Measurements from ENCODE around the gene UFSP1.
A peak's percentile ranks its signal among the peaks of the same experiment; 100 is the strongest.

Gene UFSP1

DNA sequence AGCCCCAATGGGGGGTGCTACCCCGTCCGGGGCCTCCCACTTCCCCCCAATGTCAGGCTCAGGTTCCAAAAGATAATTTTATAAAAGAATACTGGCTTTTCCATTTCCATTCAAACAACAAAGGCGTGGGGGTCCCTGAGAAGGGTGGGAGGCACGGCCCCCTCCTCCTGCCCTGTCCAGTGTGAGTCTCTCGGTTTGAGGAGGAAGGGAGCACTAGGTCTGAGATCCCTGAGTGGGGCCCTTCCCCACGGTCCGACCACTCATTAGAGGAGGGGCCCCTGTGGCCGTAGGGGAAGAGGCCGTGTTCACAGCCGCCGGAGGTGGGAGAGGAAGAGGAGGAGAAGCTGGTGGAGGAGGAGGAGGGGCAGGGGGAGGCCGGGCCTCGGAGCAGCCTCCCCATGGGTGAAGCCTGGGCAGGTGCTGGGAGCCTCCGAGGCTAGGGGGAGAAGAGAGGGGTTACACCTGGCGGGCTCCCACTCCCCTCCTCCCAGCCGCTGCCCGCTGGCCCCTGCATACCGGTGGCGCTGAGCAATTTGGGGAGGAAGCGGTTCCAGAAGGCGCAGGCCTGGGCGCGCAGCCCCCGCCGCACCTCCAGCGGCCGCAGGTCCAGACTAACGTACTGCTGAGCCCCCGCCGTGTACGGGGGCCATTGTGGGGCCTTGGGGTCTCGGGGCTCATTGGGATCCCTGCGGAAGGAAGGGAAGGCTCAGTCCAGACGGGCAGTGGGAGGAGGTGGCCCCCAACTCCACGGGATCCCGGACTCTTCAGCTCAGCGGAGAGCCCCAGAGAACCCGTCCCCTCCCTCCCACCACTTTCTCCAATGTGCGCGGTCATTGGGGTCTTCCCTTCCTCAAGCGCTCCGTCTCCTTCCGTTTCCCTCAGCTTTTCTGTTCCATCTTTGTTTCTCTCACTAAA lies 1.4 kb upstream of the UFSP1 start:
- Histone ChIP-seq H4K91ac (ENCODE audit: low read depth, low read length) (peak overlapping the region; percentile 98), H3K4ac (ENCODE audit: low read depth, low read length) (peak overlapping the region; percentile 61), H3K4me3 (ENCODE audit: low read depth, low read length) (peak overlapping the region; percentile 64), H3K79me2 (ENCODE audit: control insufficient read depth, insufficient read depth, low read length, poor library complexity) (peaks cover 17% of the 10 kb centered on the region), H3K79me1 (ENCODE audit: low read length) (peaks cover 24% of the 10 kb centered on the region), H2BK120ac (ENCODE audit: insufficient read depth, low read length, poor library complexity) (peak overlapping the region; percentile 83), H3K27me3 (ENCODE audit: insufficient read depth, low read length) (peaks cover under 1% of the 10 kb centered on the region), H3K4me1 (ENCODE audit: control insufficient read depth in 1 of 2, insufficient read depth in 2 of 2, low read length in 2 of 2) (peaks cover 21 to 40% of the 10 kb centered on the region in 2 experiments), H3K27ac (ENCODE audit: low read depth, low read length) (peak overlapping the region; percentile 98), H3K18ac (ENCODE audit: low read length) (peak overlapping the region; percentile 81), H2AK5ac (ENCODE audit: low read length) (peak overlapping the region; percentile 82), H2AFZ (ENCODE audit: insufficient read depth, low read length, poor library complexity) (peak overlapping the region; percentile 62), H3K9ac (ENCODE audit: low read length) (peak overlapping the region; percentile 57), H4K12ac (ENCODE audit: low read depth, low read length) (peak overlapping the region; percentile 75), H3K23ac (ENCODE audit: low read length) (no peak overlapping the region), H3K14ac (ENCODE audit: low read length) (peak overlapping the region; percentile 79), H3K36me3 (ENCODE audit: control insufficient read depth in 1 of 2, insufficient read depth in 2 of 2, low read length in 2 of 2) (peaks cover 40 to 43% of the 10 kb centered on the region in 2 experiments), H4K8ac (ENCODE audit: low read depth, low read length) (peak overlapping the region; percentile 95), H2BK12ac (ENCODE audit: low read length) (peak overlapping the region; percentile 61), H3K9me3 (ENCODE audit: insufficient read depth, low read depth, low read length) (no peaks in the 10 kb centered on the region), H3K4me2 (ENCODE audit: low read length) (peak overlapping the region; percentile 92), H2BK5ac (ENCODE audit: low read depth, low read length, poor library complexity) (peak overlapping the region; percentile 92)
- no CpG with 5 or more reads among the region's 43 CpGs for WGBS (ENCODE audit: extremely low coverage, insufficient coverage, insufficient read length)
- peak in 1 of 2 donors; percentile 27 for DNase-seq

DNA sequence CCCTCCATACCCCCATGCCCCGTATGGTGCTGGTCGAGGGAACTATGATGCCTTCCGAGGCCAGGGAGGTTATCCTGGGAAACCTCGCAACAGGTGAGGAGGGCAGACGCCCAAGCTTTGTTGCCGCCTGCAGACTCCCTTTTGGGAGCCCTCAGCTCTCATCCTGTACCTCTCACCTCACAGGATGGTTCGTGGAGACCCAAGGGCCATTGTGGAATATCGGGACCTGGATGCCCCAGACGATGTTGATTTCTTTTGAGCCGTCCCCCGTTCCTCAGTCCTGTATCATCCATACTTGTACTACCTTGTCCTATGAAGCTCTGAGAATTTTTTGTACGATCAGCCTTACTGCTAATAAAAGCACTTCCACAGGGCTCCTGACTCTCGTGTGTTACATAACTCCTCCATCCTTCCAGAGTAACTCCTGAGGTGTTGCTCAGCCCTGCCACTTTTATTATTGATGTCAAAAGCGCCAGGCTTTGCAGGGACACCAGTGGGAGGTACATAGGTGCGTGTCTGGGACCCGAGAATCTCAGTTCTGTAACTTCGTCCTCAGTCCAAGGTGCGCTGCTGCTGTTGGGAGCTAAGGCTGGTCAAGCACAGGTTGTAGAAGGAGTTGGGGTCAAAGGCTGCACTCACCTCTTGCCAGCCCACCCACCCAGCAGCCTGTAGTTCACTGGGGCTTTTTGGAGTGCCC lies 1.1 kb downstream of the UFSP1 start:
- no peaks in the 10 kb centered on the region for H3K27me3 ChIP-seq (ENCODE audit: insufficient read depth, low read length)

DNA sequence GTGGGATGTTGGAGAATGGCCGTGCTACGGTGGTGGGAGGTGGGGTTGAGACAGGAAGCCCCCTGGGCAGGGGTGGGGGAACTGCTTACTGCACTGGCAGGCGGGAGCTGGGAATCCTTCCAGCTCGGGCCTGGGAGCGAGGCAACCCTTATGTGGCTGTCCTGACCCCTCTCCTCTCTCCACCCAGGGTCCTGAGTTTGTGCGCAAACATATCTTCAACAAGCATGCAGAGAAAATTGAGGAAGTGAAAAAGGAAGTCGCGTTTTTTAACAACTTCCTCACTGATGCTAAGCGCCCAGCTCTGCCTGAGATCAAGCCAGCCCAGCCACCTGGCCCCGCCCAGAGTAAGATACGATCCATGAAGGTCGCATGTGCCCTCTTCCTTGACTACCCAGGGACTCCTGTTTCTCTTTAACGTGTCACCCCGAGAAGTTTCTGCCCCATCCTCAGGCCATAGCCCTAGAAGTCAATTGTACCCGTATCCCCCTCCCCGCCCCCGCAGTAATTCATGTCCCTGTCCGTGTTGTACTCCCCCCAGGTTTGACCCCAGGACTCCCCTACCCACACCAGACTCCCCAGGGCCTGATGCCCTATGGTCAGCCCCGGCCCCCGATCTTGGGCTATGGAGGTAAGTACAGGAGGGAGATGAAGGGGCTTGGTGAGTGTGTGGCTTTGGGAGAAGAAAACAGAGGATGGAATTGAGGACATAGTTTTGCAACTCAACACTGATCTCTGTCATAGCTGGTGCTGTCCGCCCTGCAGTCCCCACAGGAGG lies 1.8 kb downstream of the UFSP1 start:
- Histone ChIP-seq H2BK12ac (ENCODE audit: low read length) (no peak overlapping the region), H3K4me1 (ENCODE audit: control insufficient read depth in 1 of 2, insufficient read depth in 2 of 2, low read length in 2 of 2) (peaks cover 13 to 25% of the 10 kb centered on the region in 2 experiments), H3K27ac (ENCODE audit: low read depth, low read length) (no peak overlapping the region), H3K18ac (ENCODE audit: low read length) (no peak overlapping the region), H2AFZ (ENCODE audit: insufficient read depth, low read length, poor library complexity) (no peak overlapping the region), H4K91ac (ENCODE audit: low read depth, low read length) (no peak overlapping the region), H4K8ac (ENCODE audit: low read depth, low read length) (no peak overlapping the region), H3K4ac (ENCODE audit: low read depth, low read length) (no peak overlapping the region), H3K79me1 (ENCODE audit: low read length) (peaks cover 24% of the 10 kb centered on the region), H3K79me2 (ENCODE audit: control insufficient read depth, insufficient read depth, low read length, poor library complexity) (peaks cover 17% of the 10 kb centered on the region), H3K36me3 (ENCODE audit: control insufficient read depth in 1 of 2, insufficient read depth in 2 of 2, low read length in 2 of 2) (peaks cover 66 to 68% of the 10 kb centered on the region in 2 experiments), H4K12ac (ENCODE audit: low read depth, low read length) (no peak overlapping the region), H3K14ac (ENCODE audit: low read length) (no peak overlapping the region), H3K23ac (ENCODE audit: low read length) (no peak overlapping the region), H3K9ac (ENCODE audit: low read length) (no peak overlapping the region), H3K27me3 (ENCODE audit: insufficient read depth, low read length) (no peaks in the 10 kb centered on the region), H2BK120ac (ENCODE audit: insufficient read depth, low read length, poor library complexity) (no peak overlapping the region), H3K9me3 (ENCODE audit: insufficient read depth, low read depth, low read length) (no peaks in the 10 kb centered on the region), H2BK5ac (ENCODE audit: low read depth, low read length, poor library complexity) (no peak overlapping the region), H3K4me2 (ENCODE audit: low read length) (no peak overlapping the region), H3K4me3 (ENCODE audit: low read depth, low read length) (no peak overlapping the region), H2AK5ac (ENCODE audit: low read length) (no peak overlapping the region)
- peak in 1 of 2 donors; percentile 29 for DNase-seq
- no CpG with 5 or more reads among the region's 21 CpGs for WGBS (ENCODE audit: extremely low coverage, insufficient coverage, insufficient read length)

More for the DNA sequence above, 1.1 kb downstream of the UFSP1 start:
- Histone ChIP-seq H3K4me1 (ENCODE audit: control insufficient read depth in 1 of 2, insufficient read depth in 2 of 2, low read length in 2 of 2) (peaks cover 13 to 30% of the 10 kb centered on the region in 2 experiments), H3K4me3 (ENCODE audit: low read depth, low read length) (peak overlapping the region; percentile 86), H4K12ac (ENCODE audit: low read depth, low read length) (peak overlapping the region; percentile 89), H3K14ac (ENCODE audit: low read length) (no peak overlapping the region), H3K79me1 (ENCODE audit: low read length) (peaks cover 24% of the 10 kb centered on the region), H3K18ac (ENCODE audit: low read length) (no peak overlapping the region), H4K91ac (ENCODE audit: low read depth, low read length) (peak overlapping the region; percentile 90), H3K9ac (ENCODE audit: low read length) (peak overlapping the region; percentile 93), H4K8ac (ENCODE audit: low read depth, low read length) (peak overlapping the region; percentile 92), H3K79me2 (ENCODE audit: control insufficient read depth, insufficient read depth, low read length, poor library complexity) (peaks cover 17% of the 10 kb centered on the region), H2BK120ac (ENCODE audit: insufficient read depth, low read length, poor library complexity) (no peak overlapping the region), H2BK12ac (ENCODE audit: low read length) (no peak overlapping the region), H3K36me3 (ENCODE audit: control insufficient read depth in 1 of 2, insufficient read depth in 2 of 2, low read length in 2 of 2) (peaks cover 65 to 67% of the 10 kb centered on the region in 2 experiments), H2BK5ac (ENCODE audit: low read depth, low read length, poor library complexity) (no peak overlapping the region), H2AK5ac (ENCODE audit: low read length) (no peak overlapping the region), H3K4ac (ENCODE audit: low read depth, low read length) (peak overlapping the region; percentile 85), H3K4me2 (ENCODE audit: low read length) (peak overlapping the region; percentile 84), H3K9me3 (ENCODE audit: insufficient read depth, low read depth, low read length) (no peaks in the 10 kb centered on the region), H3K27ac (ENCODE audit: low read depth, low read length) (peak overlapping the region; percentile 93), H2AFZ (ENCODE audit: insufficient read depth, low read length, poor library complexity) (no peak overlapping the region), H3K23ac (ENCODE audit: low read length) (no peak overlapping the region)
- WGBS (ENCODE audit: extremely low coverage, insufficient coverage, insufficient read length): no CpG with 5 or more reads among the region's 18 CpGs
- DNase-seq: peak; percentile 72 to 77

DNA sequence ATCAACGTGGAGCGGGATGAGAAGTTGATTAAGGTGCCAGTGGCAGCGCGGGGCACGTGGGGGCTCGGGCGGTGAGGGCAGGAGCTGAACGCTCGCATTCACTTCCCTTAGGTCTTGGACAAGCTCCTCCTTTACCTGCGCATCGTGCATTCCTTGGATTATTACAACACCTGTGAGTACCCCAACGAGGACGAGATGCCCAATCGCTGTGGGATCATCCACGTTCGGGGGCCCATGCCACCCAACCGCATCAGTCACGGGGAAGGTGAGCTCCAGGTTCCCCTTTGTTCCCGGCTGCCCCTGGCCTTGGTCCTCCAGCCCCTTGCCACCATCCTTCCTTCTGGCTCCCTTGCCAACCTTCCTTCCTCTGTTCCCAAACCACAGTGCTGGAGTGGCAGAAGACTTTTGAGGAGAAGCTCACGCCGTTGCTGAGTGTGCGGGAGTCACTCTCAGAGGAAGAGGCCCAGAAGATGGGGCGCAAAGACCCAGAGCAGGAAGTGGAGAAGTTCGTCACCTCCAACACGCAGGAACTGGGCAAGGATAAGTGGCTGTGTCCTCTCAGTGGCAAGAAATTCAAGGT lies 2.5 kb downstream of the UFSP1 start:
- Histone ChIP-seq H3K36me3 (ENCODE audit: control insufficient read depth in 1 of 2, insufficient read depth in 2 of 2, low read length in 2 of 2) (peaks cover 67 to 68% of the 10 kb centered on the region in 2 experiments), H3K18ac (ENCODE audit: low read length) (no peak overlapping the region), H3K23ac (ENCODE audit: low read length) (no peak overlapping the region), H2BK120ac (ENCODE audit: insufficient read depth, low read length, poor library complexity) (no peak overlapping the region), H4K91ac (ENCODE audit: low read depth, low read length) (no peak overlapping the region), H3K4me2 (ENCODE audit: low read length) (no peak overlapping the region), H3K4me1 (ENCODE audit: control insufficient read depth in 1 of 2, insufficient read depth in 2 of 2, low read length in 2 of 2) (peaks cover 10 to 21% of the 10 kb centered on the region in 2 experiments), H3K9me3 (ENCODE audit: insufficient read depth, low read depth, low read length) (no peaks in the 10 kb centered on the region), H4K12ac (ENCODE audit: low read depth, low read length) (no peak overlapping the region), H2BK12ac (ENCODE audit: low read length) (no peak overlapping the region), H3K79me2 (ENCODE audit: control insufficient read depth, insufficient read depth, low read length, poor library complexity) (peaks cover 17% of the 10 kb centered on the region), H2AK5ac (ENCODE audit: low read length) (no peak overlapping the region), H3K27ac (ENCODE audit: low read depth, low read length) (no peak overlapping the region), H3K14ac (ENCODE audit: low read length) (no peak overlapping the region), H3K9ac (ENCODE audit: low read length) (no peak overlapping the region), H4K8ac (ENCODE audit: low read depth, low read length) (no peak overlapping the region), H3K79me1 (ENCODE audit: low read length) (peaks cover 23% of the 10 kb centered on the region), H3K4me3 (ENCODE audit: low read depth, low read length) (no peak overlapping the region), H3K4ac (ENCODE audit: low read depth, low read length) (no peak overlapping the region), H2AFZ (ENCODE audit: insufficient read depth, low read length, poor library complexity) (no peak overlapping the region), H2BK5ac (ENCODE audit: low read depth, low read length, poor library complexity) (no peak overlapping the region), H3K27me3 (ENCODE audit: insufficient read depth, low read length) (no peaks in the 10 kb centered on the region)
- no peak for DNase-seq
- WGBS (ENCODE audit: extremely low coverage, insufficient coverage, insufficient read length): no CpG with 5 or more reads among the region's 25 CpGs
